Neural cell (in vitro differentiated cells): Measurements from ENCODE around the gene UMAD1. TPM values are rescaled to one million over a fixed set of nuclear protein-coding genes. Genes with fewer than 3 reads are reported as not detected.

ENCODE experiments used
- H2AFZ ChIP-seq: fragments of 200-600, 300-800 bp; sonication (generic), shearing (Covaris generic); 2 replicates; pipeline ENCODE4 v1.6.0; 2014; ENCODE audit warnings: low read depth, mild to moderate bottlenecking, antibody characterized with exemption, low read length, moderate library complexity
- H3F3A ChIP-seq: fragments of 200-600 bp; shearing (Covaris generic); 2 replicates; pipeline ENCODE4 v1.6.1; 2016; ENCODE audit warnings: mild to moderate bottlenecking, moderate library complexity, mixed read lengths, antibody characterized with exemption, low read length; ENCODE audit not compliant: insufficient read depth, poor library complexity, severe bottlenecking
- H3K27ac ChIP-seq: fragments of 200-600, 300-800 bp; sonication (generic), shearing (Covaris generic); 2 replicates; pipeline ENCODE4 v1.5.1; 2014; ENCODE audit warnings: mild to moderate bottlenecking, low read length, moderate library complexity
- H3K27me3 ChIP-seq: fragments of 300-800, 200-600 bp; sonication (generic), shearing (Covaris generic); 2 replicates; pipeline ENCODE4 v1.6.0; 2014; ENCODE audit warnings: mild to moderate bottlenecking, low read depth, low read length, moderate library complexity; ENCODE audit not compliant: insufficient read depth
- H3K36me3 ChIP-seq: fragments of 300-800, 200-600 bp; sonication (generic), shearing (Covaris generic); 2 replicates; pipeline ENCODE4 v1.5.1; 2014; ENCODE audit warnings: mild to moderate bottlenecking, antibody characterized with exemption, low read length, moderate library complexity; ENCODE audit not compliant: insufficient read depth
- H3K4me2 ChIP-seq: fragments of 300-800, 200-600 bp; sonication (generic), shearing (Covaris generic); 2 replicates; pipeline ENCODE4 v1.6.0; 2014; ENCODE audit warnings: mild to moderate bottlenecking, low read length
- H3K4me3 ChIP-seq: fragments of 300-800, 200-600 bp; sonication (generic), shearing (Covaris generic); 2 replicates; pipeline ENCODE4 v1.5.1; 2014; ENCODE audit warnings: mild to moderate bottlenecking, low read length, moderate library complexity
- H3K79me2 ChIP-seq: fragments of 200-600 bp; shearing (Covaris generic); replicated peaks from 2 replicates; pipeline ENCODE4 v1.6.0; 2014; ENCODE audit warnings: mild to moderate bottlenecking, low read length, moderate library complexity; ENCODE audit not compliant: insufficient read depth
- H3K9ac ChIP-seq: fragments of 300-800, 200-600 bp; sonication (generic), shearing (Covaris generic); 2 replicates; pipeline ENCODE4 v1.6.1; 2016; ENCODE audit warnings: mild to moderate bottlenecking, low read length, mixed read lengths
- H3K9me2 ChIP-seq: fragments of 200-600 bp; shearing (Covaris generic); 2 replicates; pipeline ENCODE4 v1.6.1; 2016; ENCODE audit warnings: mild to moderate bottlenecking, low read length, mixed read lengths; ENCODE audit not compliant: insufficient read depth
- H3K9me3 ChIP-seq: fragments of 200-600, 300-800 bp; sonication (generic), shearing (Covaris generic); 2 replicates; pipeline ENCODE4 v1.6.1; 2016; ENCODE audit warnings: mild to moderate bottlenecking, mixed run types, low read length, moderate library complexity, mixed read lengths
- H4K20me1 ChIP-seq: fragments of 200-600 bp; shearing (Covaris generic); 2 replicates; pipeline ENCODE4 v1.6.1; 2016; ENCODE audit warnings: mild to moderate bottlenecking, mixed run types; ENCODE audit not compliant: insufficient read depth
- CTCF ChIP-seq: fragments of 450-650 bp; IDR thresholded peaks from 2 replicates; pipeline ENCODE4 v1.5.1; 2014; ENCODE audit warnings: antibody characterized with exemption, mild to moderate bottlenecking, moderate library complexity; ENCODE audit not compliant: poor library complexity, severe bottlenecking
- EP300 ChIP-seq: fragments of 450-650 bp; conservative IDR thresholded peaks from 2 replicates; pipeline ENCODE4 v1.6.1; 2014; ENCODE audit warnings: antibody characterized with exemption, mild to moderate bottlenecking, moderate library complexity; ENCODE audit not compliant: poor library complexity, severe bottlenecking
- EZH2 ChIP-seq: fragments of 200-600, 300-800 bp; shearing (Covaris generic), sonication (generic); IDR thresholded peaks from 2 replicates; pipeline ENCODE4 v1.6.1; 2014; ENCODE audit warnings: antibody characterized with exemption, low read length, borderline replicate concordance, mild to moderate bottlenecking; ENCODE audit not compliant: insufficient read depth, poor library complexity, severe bottlenecking
- MXI1 ChIP-seq: fragments of 450-650 bp; conservative IDR thresholded peaks from 2 replicates; pipeline ENCODE4 v1.6.1; 2014; ENCODE audit warnings: antibody characterized with exemption, mild to moderate bottlenecking; ENCODE audit not compliant: poor library complexity, severe bottlenecking
- POLR2AphosphoS5 ChIP-seq: IDR thresholded peaks from 2 replicates; pipeline ENCODE4 v1.6.1; 2012
- RAD21 ChIP-seq: fragments of 450-650 bp; conservative IDR thresholded peaks from 2 replicates; pipeline ENCODE4 v1.6.1; 2014; ENCODE audit warnings: antibody characterized with exemption, mild to moderate bottlenecking, moderate library complexity
- SMC3 ChIP-seq: fragments of 450-650 bp; conservative IDR thresholded peaks from 2 replicates; pipeline ENCODE4 v1.6.1; 2014; ENCODE audit warnings: antibody characterized with exemption, mild to moderate bottlenecking, moderate library complexity; ENCODE audit not compliant: poor library complexity
- TAF1 ChIP-seq: IDR thresholded peaks from 2 replicates; pipeline ENCODE4 v1.6.1; 2012; ENCODE audit warnings: low read depth
- polyA plus RNA-seq: library from polyadenylated mRNA; depleted of rRNA; stranded (reverse); fragments of >200 nt; gene quantifications from 2 replicates; pipeline ENCODE4 v1.2.3, GENCODE V29; 2014
- TF ChIP-seq, protein P1 (sequence below): IDR thresholded peaks from 2 replicates; pipeline ENCODE4 v1.6.1; 2012; ENCODE audit warnings: borderline replicate concordance

The UMAD1 gene
- polyA plus RNA-seq, 1 donor from 2014 or later, result 14.7 TPM

- H2AFZ ChIP-seq, result no peak overlapping the region
- H3K9ac ChIP-seq, result no peak overlapping the region
- no peak overlapping the region for H3K4me3 ChIP-seq
- H3K9me2 ChIP-seq, result no peaks in the 10 kb centered on the region
- H3K36me3 ChIP-seq, result no peaks in the 10 kb centered on the region
- no peak overlapping the region for H3K4me2 ChIP-seq
- no peak overlapping the region for H3K27ac ChIP-seq
- H3F3A ChIP-seq, result no peaks in the 10 kb centered on the region
- TF ChIP-seq POLR2AphosphoS5 (no peak), EP300 (no peak), EZH2 (no peak), CTCF (no peak)
- TF ChIP-seq, protein P1, sequence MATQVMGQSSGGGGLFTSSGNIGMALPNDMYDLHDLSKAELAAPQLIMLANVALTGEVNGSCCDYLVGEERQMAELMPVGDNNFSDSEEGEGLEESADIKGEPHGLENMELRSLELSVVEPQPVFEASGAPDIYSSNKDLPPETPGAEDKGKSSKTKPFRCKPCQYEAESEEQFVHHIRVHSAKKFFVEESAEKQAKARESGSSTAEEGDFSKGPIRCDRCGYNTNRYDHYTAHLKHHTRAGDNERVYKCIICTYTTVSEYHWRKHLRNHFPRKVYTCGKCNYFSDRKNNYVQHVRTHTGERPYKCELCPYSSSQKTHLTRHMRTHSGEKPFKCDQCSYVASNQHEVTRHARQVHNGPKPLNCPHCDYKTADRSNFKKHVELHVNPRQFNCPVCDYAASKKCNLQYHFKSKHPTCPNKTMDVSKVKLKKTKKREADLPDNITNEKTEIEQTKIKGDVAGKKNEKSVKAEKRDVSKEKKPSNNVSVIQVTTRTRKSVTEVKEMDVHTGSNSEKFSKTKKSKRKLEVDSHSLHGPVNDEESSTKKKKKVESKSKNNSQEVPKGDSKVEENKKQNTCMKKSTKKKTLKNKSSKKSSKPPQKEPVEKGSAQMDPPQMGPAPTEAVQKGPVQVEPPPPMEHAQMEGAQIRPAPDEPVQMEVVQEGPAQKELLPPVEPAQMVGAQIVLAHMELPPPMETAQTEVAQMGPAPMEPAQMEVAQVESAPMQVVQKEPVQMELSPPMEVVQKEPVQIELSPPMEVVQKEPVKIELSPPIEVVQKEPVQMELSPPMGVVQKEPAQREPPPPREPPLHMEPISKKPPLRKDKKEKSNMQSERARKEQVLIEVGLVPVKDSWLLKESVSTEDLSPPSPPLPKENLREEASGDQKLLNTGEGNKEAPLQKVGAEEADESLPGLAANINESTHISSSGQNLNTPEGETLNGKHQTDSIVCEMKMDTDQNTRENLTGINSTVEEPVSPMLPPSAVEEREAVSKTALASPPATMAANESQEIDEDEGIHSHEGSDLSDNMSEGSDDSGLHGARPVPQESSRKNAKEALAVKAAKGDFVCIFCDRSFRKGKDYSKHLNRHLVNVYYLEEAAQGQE, result no peak
- H4K20me1 ChIP-seq, result no peaks in the 10 kb centered on the region
- no peaks in the 10 kb centered on the region for H3K27me3 ChIP-seq
- H3K9me3 ChIP-seq, result no peaks in the 10 kb centered on the region
- H3K79me2 ChIP-seq, result no peaks in the 10 kb centered on the region
These were observed 139.3 kb downstream of the UMAD1 start for GRCh38 chr7:7779888-7780287.

DNA sequence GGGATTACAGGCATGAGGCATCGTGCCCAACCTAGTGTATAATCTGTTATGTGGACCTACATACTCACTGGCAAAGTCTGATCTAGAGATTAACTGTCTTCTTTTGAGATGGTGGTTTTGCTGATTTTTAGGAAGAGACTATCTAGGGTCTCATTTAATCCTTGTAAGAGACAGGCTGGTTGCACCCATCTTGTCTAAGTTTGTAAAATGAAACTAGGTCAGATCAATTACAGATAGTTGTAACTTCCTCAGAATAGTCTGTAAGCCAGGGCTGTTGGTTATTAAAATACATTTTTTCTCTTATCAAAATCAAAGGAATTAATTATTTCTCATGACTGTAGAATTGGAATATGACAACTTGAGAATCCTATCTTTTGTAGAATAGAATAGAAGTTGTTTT is 142.4 kb downstream of the UMAD1 start:
- Histone ChIP-seq H3K9ac (no peak overlapping the region), H3K27me3 (no peaks in the 10 kb centered on the region), H2AFZ (no peak overlapping the region), H3K9me2 (no peaks in the 10 kb centered on the region), H3K36me3 (no peaks in the 10 kb centered on the region), H3K27ac (no peak overlapping the region), H3K79me2 (no peaks in the 10 kb centered on the region), H3K4me2 (no peak overlapping the region), H4K20me1 (no peaks in the 10 kb centered on the region), H3F3A (no peaks in the 10 kb centered on the region), H3K4me3 (no peak overlapping the region), H3K9me3 (no peaks in the 10 kb centered on the region)
- TF ChIP-seq EP300, result no peak

- Histone ChIP-seq H2AFZ (no peak overlapping the region), H3K4me3 (no peak overlapping the region), H3K79me2 (no peaks in the 10 kb centered on the region), H3K9ac (no peak overlapping the region), H3F3A (no peaks in the 10 kb centered on the region), H3K9me2 (no peaks in the 10 kb centered on the region), H4K20me1 (no peaks in the 10 kb centered on the region), H3K27me3 (no peaks in the 10 kb centered on the region), H3K4me2 (no peak overlapping the region), H3K36me3 (no peaks in the 10 kb centered on the region), H3K27ac (no peak overlapping the region), H3K9me3 (no peaks in the 10 kb centered on the region)
- TF ChIP-seq, protein P1, result no peak
- TF ChIP-seq RAD21 (no peak), POLR2AphosphoS5 (no peak), EP300 (no peak), MXI1 (no peak), EZH2 (no peak), TAF1 (no peak), CTCF (no peak), SMC3 (no peak)
These were observed 144.9 kb downstream of the UMAD1 start for GRCh38 chr7:7785344-7785973.
